PC-3 (cell line): ENCODE results near the gene DDX52.

Experiments used
- CTCF ChIP-seq: fragments of 300-600 bp; sonication (generic); conservative IDR thresholded peaks from 2 replicates; pipeline ENCODE4 v1.5.1; 2017; ENCODE audit warnings: antibody characterized with exemption, low read depth, mild to moderate bottlenecking, low read length
- EZH2 ChIP-seq: fragments of 300-600 bp; sonication (generic); IDR thresholded peaks from one replicate; pipeline ENCODE4 v1.6.1; 2017; ENCODE audit warnings: antibody characterized with exemption, mild to moderate bottlenecking, low read length; ENCODE audit not compliant: unreplicated experiment
- EZH2phosphoT487 ChIP-seq: fragments of 300-600 bp; sonication (generic); IDR thresholded peaks from 2 replicates; pipeline ENCODE4 v1.6.1; 2018; ENCODE audit warnings: mild to moderate bottlenecking, antibody characterized with exemption, low read length, borderline replicate concordance

GRCh38 chr17:37676115-37676925 lies 33.1 kb upstream of the DDX52 start:
- TF ChIP-seq CTCF (no peak), EZH2phosphoT487 (no peak), EZH2 (no peak)
